HG03469 (cell line): Measurements from ENCODE around the gene BCR.

Experiments used
- ATAC-seq: cut with Tn5 transposase; IDR thresholded peaks from one replicate; pipeline ENCODE4 v1.9.1; 2021; ENCODE audit warnings: mild to moderate bottlenecking, moderate library complexity, moderate number of reproducible peaks; ENCODE audit not compliant: unreplicated experiment

BCR gene

DNA sequence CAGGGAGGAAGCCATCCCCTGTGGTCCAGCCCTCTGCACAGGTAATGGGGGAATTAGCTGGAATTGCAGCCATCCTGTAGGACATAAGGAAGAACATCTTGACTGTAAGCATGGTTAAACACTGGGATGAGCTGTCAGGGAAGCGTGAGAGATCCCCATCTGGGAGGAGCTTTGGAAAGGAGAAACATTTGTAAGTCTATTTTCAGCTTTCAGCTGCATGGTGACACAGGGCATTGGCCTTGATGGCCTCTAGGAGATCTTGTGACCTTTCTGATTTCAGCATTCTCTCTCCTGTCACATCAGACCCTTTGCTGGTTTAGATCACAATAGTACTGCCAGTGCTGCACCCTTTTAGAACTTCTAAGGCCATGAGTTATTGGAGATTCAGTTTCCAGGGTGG, 47.1 kb downstream of the BCR start:
- ATAC-seq = no peak

- no peak for ATAC-seq
These were observed 48.2 kb downstream of the BCR start for GRCh38 chr22:23228503-23228902.

DNA sequence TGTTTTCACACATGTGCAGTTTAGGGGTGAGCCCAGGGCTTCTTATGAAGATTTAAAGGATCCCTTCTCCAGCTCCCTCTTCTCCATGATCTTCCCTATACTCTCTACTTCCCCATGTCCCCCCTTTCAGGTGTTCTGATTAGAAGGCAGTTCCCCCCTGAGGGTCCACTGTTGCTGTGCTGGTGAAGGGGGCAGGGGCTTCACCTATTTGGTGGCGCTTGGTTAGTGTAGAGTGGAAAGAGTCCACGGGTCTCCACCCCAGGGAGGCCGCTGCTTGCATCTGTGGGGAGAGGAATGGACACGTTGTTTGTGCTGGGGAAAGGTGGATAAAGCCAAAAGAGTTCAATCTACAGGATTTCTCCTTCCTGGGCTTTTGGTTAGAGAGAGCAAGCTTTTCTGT, 49.3 kb downstream of the BCR start:
- no peak for ATAC-seq

DNA sequence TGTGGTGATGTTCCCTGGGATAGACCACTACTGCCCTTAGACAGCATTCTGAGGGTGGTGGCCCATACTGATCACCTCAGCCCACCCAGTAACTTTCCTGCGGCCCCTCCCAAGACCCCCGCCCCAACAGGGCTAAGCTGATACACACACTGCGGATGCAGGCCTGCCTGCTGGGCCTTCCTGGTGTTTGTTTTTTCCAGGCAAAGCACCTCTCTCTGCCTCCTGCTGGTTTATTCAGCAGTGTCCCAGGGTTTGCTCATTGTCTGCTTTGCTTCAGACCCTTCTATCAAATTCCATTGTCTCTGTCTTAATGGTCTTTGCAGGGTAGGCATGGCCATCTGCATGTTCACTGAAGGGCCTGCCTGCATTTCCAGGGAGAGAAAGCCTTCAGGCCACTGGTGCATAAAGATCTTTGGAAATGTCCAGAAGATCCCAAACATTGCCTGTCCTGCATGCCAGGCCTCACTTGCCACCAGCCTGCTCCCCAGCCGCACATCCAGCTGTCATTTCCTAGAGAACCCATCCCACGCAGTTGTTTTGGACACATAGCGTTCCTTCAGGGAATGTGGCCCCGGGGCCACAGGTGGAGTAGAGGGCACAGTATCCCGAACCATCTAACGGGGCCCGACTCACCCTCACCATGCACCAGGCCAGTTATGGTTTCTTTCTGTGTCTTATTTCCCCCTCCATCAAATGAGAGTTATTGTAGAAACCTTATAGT, 50.2 kb downstream of the BCR start:
- ATAC-seq = no peak

- ATAC-seq = no peak
These were observed 51.3 kb downstream of the BCR start for GRCh38 chr22:23231471-23232093.

DNA sequence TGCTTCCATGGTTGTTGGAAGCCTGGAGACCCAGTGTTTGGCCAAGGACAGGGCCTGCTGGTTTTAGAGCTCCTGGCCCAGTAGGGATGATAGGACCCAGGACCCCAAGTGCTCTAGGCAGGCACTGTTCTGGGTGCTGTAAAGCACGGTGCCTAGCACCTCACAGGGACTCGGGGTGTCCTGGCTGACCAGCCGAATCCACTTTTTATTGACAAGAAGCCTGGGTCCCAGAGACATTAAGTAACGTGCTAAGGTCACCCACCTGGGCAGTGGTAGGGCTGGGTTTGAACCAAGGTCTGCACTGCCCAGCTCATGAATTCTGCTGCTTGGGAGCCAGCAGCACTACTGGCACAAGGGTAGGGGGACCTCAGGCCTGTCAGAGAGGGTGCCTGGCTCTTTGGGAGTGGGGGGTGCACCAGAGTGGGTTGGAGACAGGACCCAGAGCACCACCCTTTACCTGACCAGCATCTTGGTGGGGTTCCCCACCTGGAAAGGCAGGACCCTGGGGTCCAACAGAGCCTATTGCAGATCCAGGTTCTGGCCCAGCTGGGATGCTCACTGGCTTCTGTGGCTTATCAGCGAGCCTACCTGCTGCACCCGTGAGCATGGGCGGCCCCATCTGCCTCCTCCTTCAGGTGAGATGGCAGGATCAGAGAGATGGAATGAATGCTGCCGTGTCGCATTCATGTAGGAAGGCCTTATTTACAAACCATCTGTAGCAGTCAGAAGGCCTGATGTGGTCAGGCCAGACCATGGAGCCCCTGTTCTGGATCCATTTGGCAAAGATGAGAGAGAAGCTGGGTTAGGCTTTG, 52.0 kb downstream of the BCR start:
- no peak for ATAC-seq

DNA sequence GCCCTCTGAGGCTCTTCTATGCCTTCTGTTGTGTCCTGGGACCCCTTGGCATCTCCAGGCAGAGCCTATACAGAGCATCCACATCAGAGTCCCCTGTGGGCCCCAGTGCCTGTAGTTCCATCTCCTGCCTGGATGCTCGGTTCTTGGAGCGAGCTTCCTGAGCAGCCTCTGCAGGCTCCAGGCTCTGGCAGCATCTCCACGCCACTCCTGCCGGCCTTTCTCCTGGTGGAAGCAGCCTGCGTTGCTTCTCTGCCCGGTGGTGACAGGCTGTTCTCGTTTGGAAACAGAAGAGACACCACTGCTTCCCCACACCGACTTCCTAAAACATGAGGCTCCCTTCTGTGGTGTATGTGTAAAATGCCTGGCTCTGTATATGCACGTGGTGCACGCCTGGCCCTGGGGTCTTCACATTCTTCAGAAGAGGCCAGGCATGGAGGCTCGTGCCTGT, 52.8 kb downstream of the BCR start:
- ATAC-seq = no peak

GRCh38 chr22:23233752-23234408, 53.6 kb downstream of the BCR start:
- no peak for ATAC-seq

DNA sequence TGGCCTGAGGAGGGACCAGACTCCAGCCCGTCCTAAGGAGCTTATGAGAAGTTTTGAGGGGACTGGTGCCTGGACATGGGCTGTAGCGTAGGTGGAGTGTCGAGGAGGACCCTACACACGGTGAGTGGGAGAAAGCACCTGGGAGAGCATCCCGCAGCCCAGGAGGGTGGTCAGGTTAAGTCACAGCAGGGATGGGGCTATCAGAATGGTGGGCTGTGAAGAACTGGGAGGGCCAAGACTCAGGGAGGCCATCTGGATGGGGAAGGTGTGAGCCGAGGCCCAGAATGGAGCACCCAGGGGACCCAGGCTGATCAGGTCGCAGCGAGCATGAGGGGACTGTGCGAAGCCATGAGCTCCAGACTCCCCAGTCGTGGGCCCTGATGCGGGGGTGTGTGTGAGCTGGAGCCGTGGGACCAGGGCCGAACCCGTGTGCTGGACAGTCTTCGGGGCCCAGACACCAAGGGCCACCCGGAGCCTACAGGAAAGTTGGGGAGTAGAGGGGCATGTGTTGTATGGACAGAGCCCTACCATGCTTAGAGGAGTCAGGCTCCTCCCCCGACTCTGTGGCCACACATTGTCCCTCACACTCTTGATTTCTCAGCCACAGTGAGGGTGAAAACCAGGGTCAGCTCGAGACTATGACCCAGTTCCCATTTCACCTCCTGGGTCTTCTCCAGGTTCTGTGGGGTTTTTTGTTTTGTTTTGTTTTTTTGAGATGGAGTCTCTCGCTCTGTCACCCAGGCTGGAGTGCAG, 54.3 kb downstream of the BCR start:
- ATAC-seq = no peak

GRCh38 chr22:23235425-23235824, 55.1 kb downstream of the BCR start:
- ATAC-seq = no peak

GRCh38 chr22:23236026-23236425, 55.7 kb downstream of the BCR start:
- ATAC-seq = no peak

- ATAC-seq = no peak
These were observed 56.3 kb downstream of the BCR start for GRCh38 chr22:23236440-23237184.

DNA sequence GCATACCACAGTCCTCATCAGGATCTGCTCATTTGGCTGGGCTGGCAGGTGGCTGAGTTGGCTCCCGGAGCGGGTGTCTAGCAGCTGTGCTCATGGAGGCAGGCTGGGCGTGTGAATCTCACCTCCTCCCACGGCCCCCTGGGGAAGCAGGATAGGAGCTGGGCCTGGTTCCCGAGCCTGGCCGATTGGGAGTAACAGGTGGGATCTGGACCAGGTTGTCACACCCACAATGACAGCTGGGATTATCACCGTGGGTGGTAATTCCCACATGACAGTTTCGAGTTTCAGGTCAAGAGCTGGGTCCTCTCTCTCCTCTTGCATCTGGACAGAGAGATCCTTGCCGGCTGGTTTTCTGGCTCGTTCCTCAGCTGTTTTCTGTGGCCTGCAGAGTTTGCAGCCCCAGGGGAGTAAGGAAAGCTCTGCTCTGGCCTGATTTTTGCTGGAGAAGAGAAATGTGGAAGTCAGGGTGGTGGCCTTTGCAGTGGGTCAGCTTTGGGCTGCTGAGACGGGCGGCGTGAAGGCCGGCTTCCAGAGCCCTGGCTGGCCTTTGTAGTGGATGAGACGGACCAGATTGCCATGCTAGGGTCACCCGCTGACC, 57.0 kb downstream of the BCR start:
- no peak for ATAC-seq

DNA sequence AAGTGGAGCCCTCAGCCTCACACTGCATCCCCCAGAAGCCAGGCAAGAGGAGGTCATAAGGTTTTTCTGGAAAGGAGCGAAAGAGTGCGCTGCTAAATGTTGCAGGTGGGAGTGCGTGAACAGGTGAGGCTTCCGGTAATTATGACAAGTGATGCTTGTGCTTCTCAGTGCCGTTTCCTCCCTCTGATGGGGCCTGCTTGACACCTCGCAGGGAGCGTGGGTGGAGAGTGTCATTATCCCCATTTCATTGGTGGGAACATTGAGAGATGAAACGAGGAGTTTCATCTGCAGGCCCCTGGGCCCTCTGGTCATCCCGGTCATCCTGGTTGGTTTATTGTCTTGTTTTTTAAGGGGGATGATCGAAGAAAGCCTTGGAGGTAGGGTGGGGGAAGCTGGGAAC, 57.5 kb downstream of the BCR start:
- no peak for ATAC-seq

GRCh38 chr22:23238707-23239106, 58.4 kb downstream of the BCR start:
- ATAC-seq = no peak

DNA sequence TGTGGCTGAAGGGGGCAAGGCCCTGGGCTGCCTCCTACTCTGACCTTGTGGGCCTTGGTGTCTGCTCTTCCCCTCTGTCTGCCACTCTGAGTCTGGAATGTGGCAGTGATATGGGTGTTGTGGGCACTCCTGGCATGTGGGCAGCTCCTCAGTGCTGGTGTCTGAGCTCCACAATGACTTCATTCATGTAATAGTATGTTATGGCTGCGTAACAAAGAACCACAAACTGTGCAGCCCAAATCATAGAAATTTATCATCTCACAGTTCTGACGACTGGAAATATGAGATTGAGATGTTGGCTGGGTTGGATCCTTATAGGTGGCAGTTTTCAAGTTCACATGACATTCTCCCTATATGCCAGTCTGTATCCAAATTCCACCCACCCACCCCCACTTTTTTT, 59.1 kb downstream of the BCR start:
- ATAC-seq = no peak

- ATAC-seq = no peak
These were observed 60.5 kb downstream of the BCR start for GRCh38 chr22:23240639-23241389.

DNA sequence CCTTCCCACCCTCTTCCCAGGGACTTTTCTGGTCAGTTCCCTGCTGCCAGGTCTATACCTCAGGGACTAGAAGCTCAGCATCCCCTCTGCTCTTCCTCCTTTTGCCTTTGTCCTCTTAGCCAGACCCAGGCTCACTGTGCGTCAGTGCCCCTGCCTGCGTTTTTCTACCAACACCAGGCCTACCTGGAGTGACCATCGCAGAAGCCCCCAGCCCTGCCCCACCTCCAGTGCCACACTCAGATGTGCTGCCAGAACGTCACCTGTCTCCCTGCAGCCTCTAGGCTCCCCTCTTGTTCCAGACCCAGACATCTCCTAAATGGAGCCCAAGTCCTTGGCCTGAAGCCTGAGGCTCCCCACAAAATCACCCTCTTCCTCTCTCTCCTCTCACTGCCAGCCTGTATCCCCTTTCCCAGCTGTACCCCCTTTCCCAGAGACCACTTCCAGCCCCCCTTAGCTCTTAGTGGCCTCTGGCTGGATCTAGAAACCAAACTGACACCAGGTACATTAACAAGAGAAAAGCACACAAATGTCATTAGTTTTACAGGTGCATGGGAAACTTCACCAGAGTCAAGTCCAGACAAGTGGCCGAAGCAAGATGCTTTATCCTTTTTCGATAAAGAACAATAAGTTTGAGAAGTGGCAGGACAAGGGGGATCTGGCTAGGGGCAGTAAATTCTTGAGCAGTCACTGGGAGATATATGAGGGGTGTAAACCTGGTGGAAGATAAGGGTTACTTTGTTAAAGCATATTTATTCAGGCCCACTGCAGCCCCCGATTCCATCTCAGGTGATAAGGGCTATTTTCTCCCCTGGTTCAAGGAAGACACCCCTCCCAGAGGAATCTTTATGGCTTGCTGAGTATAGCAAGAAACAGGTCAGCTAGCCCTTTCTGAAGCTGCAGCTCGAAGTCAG, 61.5 kb downstream of the BCR start:
- no peak for ATAC-seq
